ENCODE results near the gene IRF1.

Gene IRF1

GRCh38 chr5:132474131-132474723, 16.3 kb downstream of the IRF1 start:
- no peak for DNase-seq

- no peak for DNase-seq
Measured at GRCh38 chr5:132473668-132474067, 16.9 kb downstream of the IRF1 start.

GRCh38 chr5:132473019-132473531, 17.5 kb downstream of the IRF1 start:
- no peak for DNase-seq

GRCh38 chr5:132472431-132472830, 18.1 kb downstream of the IRF1 start:
- no peak for DNase-seq

- DNase-seq = no peak
Measured at GRCh38 chr5:132471944-132472343, 18.6 kb downstream of the IRF1 start.

GRCh38 chr5:132471151-132471907, 19.2 kb downstream of the IRF1 start:
- no peak for DNase-seq

GRCh38 chr5:132470596-132470995, 20.0 kb downstream of the IRF1 start:
- DNase-seq = no peak

- no peak for DNase-seq
Measured at GRCh38 chr5:132470010-132470392, 20.6 kb downstream of the IRF1 start.

GRCh38 chr5:132469380-132470009, 21.1 kb downstream of the IRF1 start:
- DNase-seq = no peak

GRCh38 chr5:132468656-132469379, 21.8 kb downstream of the IRF1 start:
- DNase-seq = no peak

- no peak for DNase-seq
Measured at GRCh38 chr5:132467287-132467984, 23.1 kb downstream of the IRF1 start.

- DNase-seq = no peak
Measured at GRCh38 chr5:132466433-132467286, 23.9 kb downstream of the IRF1 start.

- DNase-seq = peak in 1 of 2 experiments; percentile 36
Measured at GRCh38 chr5:132465059-132465707, 25.4 kb downstream of the IRF1 start.

GRCh38 chr5:132464156-132464939, 26.2 kb downstream of the IRF1 start:
- DNase-seq = peak; percentile 29 to 73

- no peak for DNase-seq
Measured at GRCh38 chr5:132463811-132464155, 26.8 kb downstream of the IRF1 start.

- no peak for DNase-seq
Measured at GRCh38 chr5:132462856-132463745, 27.5 kb downstream of the IRF1 start.

GRCh38 chr5:132462333-132462732, 28.2 kb downstream of the IRF1 start:
- no peak for DNase-seq

- no peak for DNase-seq
Measured at GRCh38 chr5:132461569-132462070, 29.0 kb downstream of the IRF1 start.
